Thyroid gland (tissue), 4 donors: ENCODE results near the gene SEMA5A.

Experiments
- POLR2A ChIP-seq, 2 donors: fragments of 450-650 bp; IDR thresholded peaks; one replicate each; pipeline ENCODE4 v1.6.1; 2017; ENCODE audit warnings: antibody characterized with exemption in 2 of 2, mild to moderate bottlenecking in 2 of 2, moderate library complexity in 1 of 2
- TF ChIP-seq, protein P1 (sequence below), 6 experiments: fragments of 200-600 bp in 3 of 6; fragments of 450-650 bp in 3 of 6; sonication (generic) in 3 of 6; IDR thresholded peaks; one replicate each; pipeline ENCODE4 v1.5.1; 2016 to 2019; ENCODE audit warnings: antibody characterized with exemption in 6 of 6, mild to moderate bottlenecking in 2 of 6, inconsistent platforms in 1 of 6, moderate library complexity in 1 of 6

- TF ChIP-seq, protein P1, sequence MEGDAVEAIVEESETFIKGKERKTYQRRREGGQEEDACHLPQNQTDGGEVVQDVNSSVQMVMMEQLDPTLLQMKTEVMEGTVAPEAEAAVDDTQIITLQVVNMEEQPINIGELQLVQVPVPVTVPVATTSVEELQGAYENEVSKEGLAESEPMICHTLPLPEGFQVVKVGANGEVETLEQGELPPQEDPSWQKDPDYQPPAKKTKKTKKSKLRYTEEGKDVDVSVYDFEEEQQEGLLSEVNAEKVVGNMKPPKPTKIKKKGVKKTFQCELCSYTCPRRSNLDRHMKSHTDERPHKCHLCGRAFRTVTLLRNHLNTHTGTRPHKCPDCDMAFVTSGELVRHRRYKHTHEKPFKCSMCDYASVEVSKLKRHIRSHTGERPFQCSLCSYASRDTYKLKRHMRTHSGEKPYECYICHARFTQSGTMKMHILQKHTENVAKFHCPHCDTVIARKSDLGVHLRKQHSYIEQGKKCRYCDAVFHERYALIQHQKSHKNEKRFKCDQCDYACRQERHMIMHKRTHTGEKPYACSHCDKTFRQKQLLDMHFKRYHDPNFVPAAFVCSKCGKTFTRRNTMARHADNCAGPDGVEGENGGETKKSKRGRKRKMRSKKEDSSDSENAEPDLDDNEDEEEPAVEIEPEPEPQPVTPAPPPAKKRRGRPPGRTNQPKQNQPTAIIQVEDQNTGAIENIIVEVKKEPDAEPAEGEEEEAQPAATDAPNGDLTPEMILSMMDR (IDR thresholded peaks at IDR 0.05): no peak
- no peak for TF ChIP-seq POLR2A (IDR thresholded peaks at IDR 0.05)
These were observed 136.9 kb downstream of the SEMA5A start for GRCh38 chr5:9408964-9409363.
